ENCODE measurements around the gene SLC12A4.

Gene SLC12A4

GRCh38 chr16:67943619-67944504, 24.6 kb downstream of the SLC12A4 start, which contains the start of gene LCAT:
TSS of gene LCAT (minus strand) at chr16:67944120. CDS start at chr16:67944101, 19 bp downstream.
- Histone ChIP-seq H3K36me3 (ENCODE audit: insufficient read depth, insufficient read length, low read length) (peaks cover 99% of the 10 kb centered on the region), H3K4me1 (ENCODE audit: insufficient read depth, insufficient read length) (peaks cover 13% of the 10 kb centered on the region), H3K9me3 (ENCODE audit: insufficient read depth, low read length) (no peaks in the 10 kb centered on the region), H3K9ac (ENCODE audit: insufficient read length, low read depth) (no peak within 1 kb of the TSS), H3K4me3 (ENCODE audit: insufficient read length, low read depth) (no peak within 1 kb of the TSS), H3K27me3 (ENCODE audit: insufficient read depth, insufficient read length) (no peaks in the 10 kb centered on the region)
- TF ChIP-seq YY1 (IDR thresholded peaks at IDR 0.05; ENCODE audit: insufficient read depth, insufficient read length) = no peak
- no peak for TF ChIP-seq ZNF274 (IDR thresholded peaks at IDR 0.05; ENCODE audit: low read depth, low read length)
- no peak for TF ChIP-seq SUZ12 (IDR thresholded peaks at IDR 0.05; ENCODE audit: extremely low read depth, insufficient read depth, insufficient read length)
- no peak for DNase-seq (ENCODE audit: low read depth, low spot score)

GRCh38 chr16:67943256-67943618, 25.2 kb downstream of the SLC12A4 start:
- TF ChIP-seq YY1 (IDR thresholded peaks at IDR 0.05; ENCODE audit: insufficient read depth, insufficient read length) (no peak), ZNF274 (IDR thresholded peaks at IDR 0.05; ENCODE audit: low read depth, low read length) (no peak), SUZ12 (IDR thresholded peaks at IDR 0.05; ENCODE audit: extremely low read depth, insufficient read depth, insufficient read length) (no peak)
- H3K4me1 ChIP-seq (ENCODE audit: insufficient read depth, insufficient read length) = peaks cover 13% of the 10 kb centered on the region
- H3K36me3 ChIP-seq (ENCODE audit: insufficient read depth, insufficient read length, low read length) = peaks cover 95% of the 10 kb centered on the region
- no peaks in the 10 kb centered on the region for H3K9me3 ChIP-seq (ENCODE audit: insufficient read depth, low read length)
- H3K4me3 ChIP-seq (ENCODE audit: insufficient read length, low read depth) = no peak overlapping the region
- H3K9ac ChIP-seq (ENCODE audit: insufficient read length, low read depth) = no peak overlapping the region
- H3K27me3 ChIP-seq (ENCODE audit: insufficient read depth, insufficient read length) = no peaks in the 10 kb centered on the region
- DNase-seq (ENCODE audit: low read depth, low spot score) = no peak

- Histone ChIP-seq H3K4me1 (ENCODE audit: insufficient read depth, insufficient read length) (peaks cover 13% of the 10 kb centered on the region), H3K9ac (ENCODE audit: insufficient read length, low read depth) (no peak overlapping the region), H3K36me3 (ENCODE audit: insufficient read depth, insufficient read length, low read length) (peaks cover 89% of the 10 kb centered on the region), H3K4me3 (ENCODE audit: insufficient read length, low read depth) (no peak overlapping the region), H3K27me3 (ENCODE audit: insufficient read depth, insufficient read length) (no peaks in the 10 kb centered on the region), H3K9me3 (ENCODE audit: insufficient read depth, low read length) (no peaks in the 10 kb centered on the region)
- TF ChIP-seq ZNF274 (IDR thresholded peaks at IDR 0.05; ENCODE audit: low read depth, low read length) (no peak), YY1 (IDR thresholded peaks at IDR 0.05; ENCODE audit: insufficient read depth, insufficient read length) (no peak), SUZ12 (IDR thresholded peaks at IDR 0.05; ENCODE audit: extremely low read depth, insufficient read depth, insufficient read length) (no peak)
- DNase-seq (ENCODE audit: low read depth, low spot score) = no peak
These were observed 25.8 kb downstream of the SLC12A4 start for GRCh38 chr16:67942510-67943255.

GRCh38 chr16:67942200-67942509, 26.3 kb downstream of the SLC12A4 start:
- Histone ChIP-seq H3K27me3 (ENCODE audit: insufficient read depth, insufficient read length) (no peaks in the 10 kb centered on the region), H3K4me3 (ENCODE audit: insufficient read length, low read depth) (no peak overlapping the region), H3K9me3 (ENCODE audit: insufficient read depth, low read length) (no peaks in the 10 kb centered on the region), H3K36me3 (ENCODE audit: insufficient read depth, insufficient read length, low read length) (peaks cover 84% of the 10 kb centered on the region), H3K4me1 (ENCODE audit: insufficient read depth, insufficient read length) (peaks cover 13% of the 10 kb centered on the region), H3K9ac (ENCODE audit: insufficient read length, low read depth) (no peak overlapping the region)
- TF ChIP-seq YY1 (IDR thresholded peaks at IDR 0.05; ENCODE audit: insufficient read depth, insufficient read length) (no peak), SUZ12 (IDR thresholded peaks at IDR 0.05; ENCODE audit: extremely low read depth, insufficient read depth, insufficient read length) (no peak), ZNF274 (IDR thresholded peaks at IDR 0.05; ENCODE audit: low read depth, low read length) (no peak)
- DNase-seq (ENCODE audit: low read depth, low spot score) = peak; percentile 30

- peaks cover 13% of the 10 kb centered on the region for H3K4me1 ChIP-seq (ENCODE audit: insufficient read depth, insufficient read length)
- H3K9me3 ChIP-seq (ENCODE audit: insufficient read depth, low read length) = no peaks in the 10 kb centered on the region
- no peak overlapping the region for H3K4me3 ChIP-seq (ENCODE audit: insufficient read length, low read depth)
- TF ChIP-seq ZNF274 (IDR thresholded peaks at IDR 0.05; ENCODE audit: low read depth, low read length) (no peak), YY1 (IDR thresholded peaks at IDR 0.05; ENCODE audit: insufficient read depth, insufficient read length) (no peak), SUZ12 (IDR thresholded peaks at IDR 0.05; ENCODE audit: extremely low read depth, insufficient read depth, insufficient read length) (no peak)
- H3K36me3 ChIP-seq (ENCODE audit: insufficient read depth, insufficient read length, low read length) = peaks cover 79% of the 10 kb centered on the region
- H3K27me3 ChIP-seq (ENCODE audit: insufficient read depth, insufficient read length) = no peaks in the 10 kb centered on the region
- no peak overlapping the region for H3K9ac ChIP-seq (ENCODE audit: insufficient read length, low read depth)
- DNase-seq (ENCODE audit: low read depth, low spot score) = no peak
These were observed 26.8 kb downstream of the SLC12A4 start for GRCh38 chr16:67941469-67942199.

- no peak for DNase-seq (ENCODE audit: low read depth, low spot score)
- Histone ChIP-seq H3K4me1 (ENCODE audit: insufficient read depth, insufficient read length) (peaks cover 13% of the 10 kb centered on the region), H3K4me3 (ENCODE audit: insufficient read length, low read depth) (no peak overlapping the region), H3K9ac (ENCODE audit: insufficient read length, low read depth) (no peak overlapping the region), H3K27me3 (ENCODE audit: insufficient read depth, insufficient read length) (no peaks in the 10 kb centered on the region), H3K9me3 (ENCODE audit: insufficient read depth, low read length) (no peaks in the 10 kb centered on the region), H3K36me3 (ENCODE audit: insufficient read depth, insufficient read length, low read length) (peaks cover 68% of the 10 kb centered on the region)
- TF ChIP-seq ZNF274 (IDR thresholded peaks at IDR 0.05; ENCODE audit: low read depth, low read length) = no peak
- no peak for TF ChIP-seq SUZ12 (IDR thresholded peaks at IDR 0.05; ENCODE audit: extremely low read depth, insufficient read depth, insufficient read length)
- TF ChIP-seq YY1 (IDR thresholded peaks at IDR 0.05; ENCODE audit: insufficient read depth, insufficient read length) = no peak
These were observed 27.9 kb downstream of the SLC12A4 start for GRCh38 chr16:67940446-67941089.

Data from NT2/D1 (cell line).